Activated T-helper 2 cell treated with anti-CD3 and anti-CD28 coated beads, Interferon-gamma antibody, Interleukin-2, Interleukin-4, amounts not matched to agents 10 μg/mL and 5 μg/mL and 100 μg/mL, durations not matched to agents 14 hours and 24 hours and 36 hours (primary cell): ENCODE data around the gene ACAD11. TPM values are rescaled to one million over a fixed set of nuclear protein-coding genes. Genes with fewer than 3 reads are reported as not detected.

Source experiments
- total RNA-seq: library from RNA; stranded (reverse); gene quantifications from 2 replicates; pipeline ENCODE4 v1.2.3, GENCODE V29; 2022

ACAD11 gene
- total RNA-seq, 1 donor from 2014 or later: 18.3 TPM

Other genes with a start within 250 kb of the ACAD11 start
- 32.8 and 36.1 TPM in 2 replicates for gene DNAJC13, start 242.3 kb downstream of the ACAD11 start, total RNA-seq
- not detected in 2 replicates for gene ACKR4, start 62.5 kb downstream of the ACAD11 start, total RNA-seq
- 75.6 and 80.2 TPM in 2 replicates for gene UBA5, start 520 bp upstream of the ACAD11 start, total RNA-seq
- 16.1 and 20.5 TPM in 2 replicates for gene NPHP3, start 62.6 kb upstream of the ACAD11 start, total RNA-seq